Stomach (tissue), 4 donors: ENCODE data around the gene AKT1.

Experiments
- EP300 ChIP-seq: sonication (generic); formaldehyde crosslinking; IDR thresholded peaks from one replicate; pipeline ENCODE4 v1.6.1; 2017; ENCODE audit warnings: antibody characterized with exemption
- POLR2A ChIP-seq, 4 donors: fragments of 450-650 bp; IDR thresholded peaks; one replicate each; pipeline ENCODE4 v1.6.1; 2016; ENCODE audit warnings: antibody characterized with exemption in 4 of 4, control low read depth in 2 of 4, mild to moderate bottlenecking in 1 of 4, moderate library complexity in 1 of 4
- TF ChIP-seq, protein P1 (sequence below), 7 experiments: fragments of 450-650 bp in 4 of 7; fragments of 200-600 bp in 3 of 7; sonication (generic) in 3 of 7; IDR thresholded peaks; one replicate each; pipeline ENCODE4 v1.5.1; 2016 to 2019; ENCODE audit warnings: antibody characterized with exemption in 7 of 7, control low read depth in 2 of 7, mild to moderate bottlenecking in 1 of 7

DNA sequence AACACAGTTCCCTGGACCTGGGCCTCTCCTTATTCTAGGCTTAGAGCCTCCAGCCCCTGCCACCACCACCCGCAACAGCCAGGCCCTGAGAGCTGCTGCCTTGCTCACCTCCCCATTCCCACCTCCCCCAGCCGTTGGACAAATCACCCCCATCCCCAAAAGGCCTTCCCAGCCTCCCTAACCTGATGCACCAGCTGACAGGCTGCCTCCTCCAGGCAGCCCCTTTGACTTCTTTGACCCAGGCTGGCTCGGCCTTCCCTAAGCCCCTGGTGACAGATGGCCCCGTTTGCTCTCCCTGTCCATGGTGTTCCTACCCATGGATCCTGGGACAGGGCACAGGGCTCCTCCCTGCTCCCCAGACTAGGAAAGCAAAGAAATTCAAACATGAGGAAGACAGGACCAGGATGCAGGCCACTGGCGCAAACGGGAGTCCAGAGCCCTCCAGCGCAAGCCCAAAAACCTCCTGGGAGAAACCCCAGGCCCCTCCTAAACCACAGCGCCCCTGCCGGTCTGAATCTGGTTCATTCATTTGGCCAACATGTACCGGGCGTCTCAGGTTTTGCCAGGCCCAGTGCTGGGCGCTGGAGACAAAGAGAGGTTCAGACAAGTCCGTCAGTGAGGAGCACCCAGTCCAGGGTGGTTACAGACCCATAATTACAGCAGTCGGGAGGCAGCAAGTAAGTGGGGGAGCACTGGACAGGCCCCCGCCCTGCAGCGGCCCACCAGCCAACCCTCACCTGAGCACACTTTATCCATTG, 2.4 kb downstream of the AKT1 start:
- TF ChIP-seq, protein P1, sequence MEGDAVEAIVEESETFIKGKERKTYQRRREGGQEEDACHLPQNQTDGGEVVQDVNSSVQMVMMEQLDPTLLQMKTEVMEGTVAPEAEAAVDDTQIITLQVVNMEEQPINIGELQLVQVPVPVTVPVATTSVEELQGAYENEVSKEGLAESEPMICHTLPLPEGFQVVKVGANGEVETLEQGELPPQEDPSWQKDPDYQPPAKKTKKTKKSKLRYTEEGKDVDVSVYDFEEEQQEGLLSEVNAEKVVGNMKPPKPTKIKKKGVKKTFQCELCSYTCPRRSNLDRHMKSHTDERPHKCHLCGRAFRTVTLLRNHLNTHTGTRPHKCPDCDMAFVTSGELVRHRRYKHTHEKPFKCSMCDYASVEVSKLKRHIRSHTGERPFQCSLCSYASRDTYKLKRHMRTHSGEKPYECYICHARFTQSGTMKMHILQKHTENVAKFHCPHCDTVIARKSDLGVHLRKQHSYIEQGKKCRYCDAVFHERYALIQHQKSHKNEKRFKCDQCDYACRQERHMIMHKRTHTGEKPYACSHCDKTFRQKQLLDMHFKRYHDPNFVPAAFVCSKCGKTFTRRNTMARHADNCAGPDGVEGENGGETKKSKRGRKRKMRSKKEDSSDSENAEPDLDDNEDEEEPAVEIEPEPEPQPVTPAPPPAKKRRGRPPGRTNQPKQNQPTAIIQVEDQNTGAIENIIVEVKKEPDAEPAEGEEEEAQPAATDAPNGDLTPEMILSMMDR (IDR thresholded peaks at IDR 0.05): no peak
- TF ChIP-seq EP300: no peak
- no peak for TF ChIP-seq POLR2A (IDR thresholded peaks at IDR 0.05)
